GM18511 (cell line): Measurements from ENCODE around the gene PTPRD.
A peak's percentile ranks its signal among the peaks of the same experiment; 100 is the strongest.

Experiments
- ATAC-seq: cut with Tn5 transposase; IDR thresholded peaks from one replicate; pipeline ENCODE4 v1.9.1; 2021; ENCODE audit warnings: mild to moderate bottlenecking, moderate library complexity; ENCODE audit not compliant: unreplicated experiment

PTPRD gene

DNA sequence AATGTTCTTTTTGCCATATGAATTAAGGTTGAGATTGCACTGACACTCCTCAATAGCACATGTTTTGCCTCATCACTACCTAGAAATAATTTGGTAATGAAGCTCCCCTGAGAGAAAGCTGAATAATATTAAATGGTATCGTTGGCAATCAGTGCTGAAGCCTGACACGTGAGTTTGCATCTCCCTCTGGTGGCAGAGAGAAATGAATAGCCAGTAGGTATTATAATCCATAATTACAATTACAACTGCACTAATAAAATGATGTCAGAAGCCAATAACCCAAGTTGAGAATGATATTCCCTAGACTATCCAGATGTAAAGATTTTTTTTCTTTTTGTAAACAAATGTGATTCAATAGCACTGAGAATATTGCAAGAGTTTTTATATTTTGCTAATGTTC lies 700.3 kb downstream of the PTPRD start:
- peak; percentile 70 for ATAC-seq

DNA sequence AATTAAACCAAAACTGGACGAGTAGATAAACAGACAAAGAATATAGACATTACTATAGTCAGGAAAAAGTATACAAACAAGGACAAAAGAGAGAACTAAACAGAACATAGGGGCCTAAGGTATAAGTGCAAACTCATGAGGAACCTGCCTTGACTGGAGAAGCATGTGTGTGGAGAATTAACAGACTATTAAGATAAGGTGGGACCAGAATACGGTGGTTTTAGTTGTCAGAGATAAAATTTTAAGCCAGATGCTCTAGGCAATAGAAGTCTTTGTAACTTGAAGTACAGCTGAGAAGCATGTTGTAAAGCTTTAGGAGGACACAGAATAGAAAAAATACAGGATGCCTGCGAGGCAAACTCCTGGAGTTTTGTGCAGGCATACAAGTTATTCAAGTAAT lies 707.1 kb downstream of the PTPRD start:
- ATAC-seq = no peak

DNA sequence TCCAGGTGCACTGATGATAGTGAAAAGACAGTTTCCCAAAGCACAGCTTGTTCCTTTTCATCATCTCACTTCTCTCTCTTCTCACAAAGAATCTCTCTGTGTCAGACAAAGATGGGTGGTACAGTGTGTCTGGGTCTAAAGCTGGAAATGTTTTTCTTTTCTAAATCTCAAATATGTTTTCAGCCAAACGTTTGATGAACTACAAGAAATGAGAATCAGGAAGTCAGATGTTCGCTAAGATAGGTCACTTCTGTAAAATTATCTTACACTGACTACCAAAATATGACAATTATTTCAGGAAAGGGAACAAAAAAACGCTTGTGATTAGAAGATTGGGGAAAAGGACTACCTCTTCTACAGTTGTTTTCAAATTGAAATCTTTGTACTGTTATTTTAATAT lies 708.8 kb downstream of the PTPRD start:
- no peak for ATAC-seq

DNA sequence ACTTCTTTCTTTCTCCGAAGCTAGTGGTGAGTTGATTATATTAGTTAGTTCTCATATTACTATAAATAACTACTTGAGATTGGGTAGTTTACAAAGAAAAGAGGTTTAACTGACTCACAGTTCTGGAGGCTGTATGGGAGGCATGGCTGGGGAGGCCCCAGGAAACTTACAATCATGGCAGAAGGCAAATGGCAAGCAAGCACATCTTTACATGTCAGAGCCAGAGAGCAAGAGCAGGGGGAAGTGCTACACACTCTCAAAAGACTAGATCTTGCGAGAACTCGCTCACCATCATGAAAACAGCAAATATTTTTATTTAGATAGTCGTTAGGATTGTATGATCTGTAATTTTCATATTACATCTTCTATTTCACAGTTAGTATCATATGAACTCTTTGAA lies 711.2 kb downstream of the PTPRD start:
- ATAC-seq = peak; percentile 41

DNA sequence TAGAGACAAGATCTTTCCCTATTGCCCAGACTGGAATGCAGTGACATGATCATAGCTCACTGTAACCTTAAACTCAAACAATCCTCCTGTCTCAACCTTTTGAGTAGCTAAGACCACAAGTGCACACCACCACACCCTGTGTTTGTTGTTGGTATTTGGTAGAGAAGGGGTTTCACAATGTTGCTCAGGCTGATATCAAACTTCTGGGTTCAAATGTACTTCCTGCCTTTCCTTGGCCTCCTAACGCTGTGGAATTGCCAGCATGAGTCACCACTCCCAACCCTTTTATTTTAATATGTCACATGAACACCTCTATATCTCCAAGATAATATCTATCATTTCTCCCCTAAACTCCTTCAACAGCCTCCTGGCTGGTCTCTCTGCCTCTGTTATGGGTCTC lies 719.0 kb downstream of the PTPRD start:
- ATAC-seq = no peak

DNA sequence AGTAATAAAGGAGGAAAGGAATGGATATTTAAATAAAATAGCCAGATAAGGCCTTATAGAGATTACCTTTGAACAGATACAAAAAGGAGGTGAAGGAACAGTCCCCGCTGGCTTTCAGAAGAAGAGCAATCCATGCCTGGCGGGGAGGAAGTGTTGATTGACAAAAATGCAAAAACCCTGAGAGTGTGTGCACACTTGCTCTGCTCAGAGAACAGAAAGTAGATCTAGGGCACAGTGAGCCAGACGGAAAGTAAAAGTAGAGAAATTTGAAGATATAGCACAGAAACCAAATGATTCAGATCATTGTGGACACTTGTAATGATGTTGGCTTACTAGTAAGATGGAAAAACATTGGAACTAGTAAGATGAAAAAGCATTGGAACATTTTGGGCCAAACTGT lies 720.6 kb downstream of the PTPRD start:
- ATAC-seq = no peak

DNA sequence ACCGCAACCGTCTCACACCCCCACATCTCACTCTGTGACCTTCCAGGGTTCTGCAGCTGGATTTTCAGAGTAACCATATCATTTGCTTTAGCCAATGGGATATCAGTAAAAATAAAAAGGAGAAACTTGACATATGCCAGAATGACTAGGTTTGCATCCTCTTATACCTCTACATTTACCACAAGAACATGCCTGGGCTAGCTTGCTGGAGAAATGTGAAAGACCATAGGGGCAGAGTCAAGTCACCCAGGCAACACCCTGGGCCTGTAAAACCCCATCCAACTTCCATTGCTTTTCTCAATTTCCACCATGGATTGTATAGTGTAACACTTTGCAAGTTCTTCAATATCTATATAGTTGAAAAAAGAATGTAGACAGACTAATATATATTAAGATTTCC lies 731.1 kb downstream of the PTPRD start:
- ATAC-seq = no peak

DNA sequence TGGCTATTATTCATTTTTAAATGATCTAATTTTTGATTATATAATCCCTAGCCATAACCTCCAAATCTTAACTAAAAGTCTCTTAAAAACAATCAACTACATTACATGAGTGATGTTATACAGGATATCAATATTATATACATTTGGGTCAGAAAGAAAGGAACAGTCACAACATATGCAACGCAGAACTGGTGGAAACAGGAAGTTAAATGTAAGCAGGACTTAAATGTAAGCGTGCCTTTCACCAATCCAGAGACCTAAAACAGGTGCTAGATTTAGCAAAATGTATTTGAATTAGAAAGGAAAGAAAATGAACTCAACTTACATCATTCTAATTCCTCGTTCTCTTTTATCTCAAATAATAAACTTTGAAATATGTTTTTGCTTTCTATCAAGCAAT lies 738.5 kb downstream of the PTPRD start:
- no peak for ATAC-seq

DNA sequence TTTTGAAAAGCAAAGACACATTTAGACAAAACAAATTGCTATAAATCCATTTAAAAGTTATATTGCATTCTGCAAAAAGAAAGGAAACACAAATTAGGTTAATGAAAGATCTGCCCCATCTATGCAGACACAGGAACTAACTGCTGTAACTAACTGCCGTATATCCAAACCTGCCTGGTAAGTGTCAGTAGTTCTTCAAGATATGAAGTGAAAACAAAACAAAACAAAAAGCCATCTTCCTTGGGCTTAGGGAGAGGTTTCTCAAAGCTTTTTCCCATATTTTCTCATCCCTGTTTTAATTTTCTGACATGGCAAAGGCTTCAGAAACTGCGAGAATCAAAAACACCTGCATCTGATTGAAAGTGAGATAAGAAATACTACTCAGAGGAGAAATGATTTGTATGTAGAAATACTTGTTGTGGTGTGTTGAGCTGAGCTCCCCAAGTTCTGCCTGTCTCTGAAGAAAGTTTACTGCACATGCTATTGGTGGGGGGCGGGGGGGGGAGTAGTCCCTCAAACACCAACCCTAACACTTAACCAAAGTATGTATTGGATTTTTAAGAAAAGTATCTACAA lies 750.5 kb downstream of the PTPRD start:
- ATAC-seq = no peak

DNA sequence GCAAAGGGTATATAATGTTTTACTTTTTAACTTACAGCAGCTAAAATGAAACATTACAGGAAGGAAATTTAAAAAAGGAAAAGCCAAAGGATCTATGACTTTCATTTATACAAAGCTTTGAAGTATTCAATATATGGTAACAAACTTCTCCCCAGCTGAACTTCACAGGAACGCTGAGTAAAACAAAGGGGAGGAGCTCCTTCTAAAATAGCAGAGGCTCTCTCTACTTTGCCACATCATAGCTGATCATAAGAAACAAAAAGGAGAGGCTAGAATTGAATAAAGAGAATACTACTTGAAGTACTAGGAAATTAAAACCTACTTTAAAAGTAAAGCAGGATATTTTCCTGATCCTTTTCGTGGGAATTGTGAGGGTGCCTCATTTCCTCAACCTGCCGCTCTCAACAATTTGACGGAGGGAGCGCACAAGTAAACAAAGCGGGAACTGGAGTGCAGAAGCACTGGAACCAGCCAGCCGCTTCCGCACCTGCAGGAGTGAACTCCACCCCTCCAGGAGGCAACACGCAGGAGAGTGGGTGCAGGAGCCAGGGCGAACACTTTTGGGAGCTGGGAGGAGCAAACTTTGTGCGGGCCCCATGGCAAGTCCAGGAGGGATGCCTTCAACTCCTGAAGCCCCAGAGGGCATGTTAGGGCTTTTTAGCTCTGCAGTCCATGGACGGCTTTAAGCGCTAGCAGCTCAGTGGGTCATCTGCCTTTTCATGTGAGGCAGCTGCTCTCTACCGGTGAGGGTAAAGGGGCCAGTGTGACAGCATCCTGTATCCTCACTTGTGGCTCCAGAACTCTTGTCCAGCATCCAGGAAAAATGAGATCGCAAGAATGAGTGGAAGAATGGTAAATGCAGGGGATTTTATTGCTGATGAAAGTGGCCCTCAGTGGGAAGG lies 757.4 kb downstream of the PTPRD start:
- ATAC-seq = no peak

DNA sequence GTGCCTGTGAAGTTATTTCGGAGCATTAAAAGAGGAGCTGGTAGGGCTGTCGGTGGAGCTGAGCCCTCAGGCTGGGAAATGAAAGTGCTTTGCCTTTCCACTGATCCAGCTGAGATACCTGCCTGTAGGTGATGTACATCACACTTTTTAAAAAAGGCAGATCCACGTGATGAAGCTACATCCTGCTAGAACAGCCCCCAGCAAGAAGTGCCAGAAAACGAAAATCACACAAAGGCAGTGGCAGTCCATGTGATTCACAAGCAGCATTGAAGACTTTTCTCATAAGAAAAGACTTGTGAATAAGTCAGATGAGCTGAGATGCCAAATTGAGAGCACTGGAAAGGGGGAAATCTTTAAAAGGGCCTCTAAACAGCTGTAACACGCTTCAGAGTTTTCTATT lies 765.1 kb downstream of the PTPRD start:
- no peak for ATAC-seq

DNA sequence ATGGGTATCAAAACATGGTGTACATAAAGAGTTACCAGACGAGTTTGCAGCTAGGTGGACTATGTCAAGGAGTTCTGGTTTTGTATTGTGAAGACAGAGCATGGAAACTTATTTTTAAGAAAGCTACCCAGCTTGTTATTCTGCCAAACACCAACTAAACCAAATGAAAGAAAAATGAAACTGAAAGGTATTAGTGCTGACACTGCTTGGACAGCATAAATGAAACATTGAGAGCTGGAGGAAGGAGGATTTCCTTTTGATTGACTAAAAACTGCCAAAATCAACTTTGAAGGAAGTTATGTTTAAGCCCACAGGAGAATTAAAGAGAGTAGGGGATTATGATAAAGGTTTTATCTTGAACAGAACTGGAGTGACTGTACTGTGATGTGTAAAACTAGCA lies 766.2 kb downstream of the PTPRD start:
- peak; percentile 84 for ATAC-seq

DNA sequence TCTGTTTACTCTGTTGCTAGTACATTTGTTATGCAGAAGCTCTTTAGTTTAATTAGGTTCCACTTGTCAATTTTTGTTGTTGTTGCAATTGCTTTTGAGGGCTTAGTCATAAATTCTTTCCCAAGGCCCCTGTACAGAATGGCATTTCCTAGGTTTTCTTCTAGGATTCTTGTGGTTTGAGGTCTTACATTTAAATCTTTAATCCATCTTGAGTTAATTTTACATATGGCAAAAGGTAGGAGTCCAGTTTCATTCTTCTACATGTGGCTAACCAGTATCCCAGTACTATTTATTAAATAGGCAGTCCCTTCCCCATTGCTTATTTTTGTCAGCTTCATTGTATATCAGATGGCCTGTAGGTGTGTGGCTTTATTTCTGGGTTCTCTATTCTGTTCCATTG lies 792.4 kb downstream of the PTPRD start:
- no peak for ATAC-seq

DNA sequence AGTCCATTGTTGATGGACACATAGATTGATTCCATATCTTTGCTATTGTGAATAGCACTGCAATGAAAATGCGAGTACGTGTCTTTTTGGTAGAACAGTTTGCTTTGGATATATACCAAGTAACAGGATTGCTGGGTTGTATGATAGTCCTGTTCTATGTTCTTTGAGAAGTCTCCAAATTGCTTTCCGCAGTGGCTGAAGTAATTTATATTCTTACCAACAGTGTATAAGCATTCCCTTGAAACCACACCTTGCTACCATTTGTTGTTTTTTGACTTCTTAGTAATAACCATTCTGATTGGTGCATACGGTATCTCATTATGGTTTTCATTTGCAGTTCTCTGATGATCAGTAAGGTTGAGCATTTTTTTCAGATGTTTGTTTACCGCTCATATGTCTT lies 792.9 kb downstream of the PTPRD start:
- no peak for ATAC-seq

DNA sequence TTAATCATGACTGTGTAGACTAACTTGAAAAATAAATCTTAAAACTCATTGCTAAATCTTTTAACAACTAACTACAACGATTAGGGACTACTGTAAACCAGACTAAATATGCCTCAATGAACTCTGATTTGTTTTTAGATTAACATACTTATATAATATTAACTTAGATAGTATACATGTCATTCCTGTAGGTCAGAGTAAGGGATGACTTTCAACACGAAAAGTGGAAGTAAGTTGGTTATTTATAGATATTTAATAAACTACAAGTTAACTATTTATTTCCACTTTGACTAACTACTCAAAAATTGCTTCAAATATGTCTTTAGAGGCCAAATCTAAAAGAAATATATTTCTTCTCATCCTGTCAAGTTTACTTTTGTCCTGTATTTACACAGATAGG lies 795.6 kb downstream of the PTPRD start:
- ATAC-seq = peak; percentile 65

DNA sequence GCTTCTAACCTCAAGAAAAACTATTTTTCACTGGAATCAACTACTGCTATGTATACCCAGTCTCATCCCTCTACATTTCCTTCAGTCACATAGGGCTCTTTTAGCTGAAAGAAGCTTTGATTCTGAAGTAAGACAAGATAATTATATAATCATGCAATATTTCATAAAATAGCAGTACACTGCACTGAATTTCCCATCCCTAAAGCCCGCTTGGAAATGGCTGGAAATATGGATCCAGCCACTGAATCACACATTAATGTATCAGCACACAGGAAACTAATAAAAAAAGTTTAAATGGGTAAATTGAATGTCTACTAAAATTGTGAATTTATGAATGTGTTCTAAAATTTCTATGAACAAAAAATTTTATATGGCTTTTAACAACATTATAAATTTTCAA lies 808.7 kb downstream of the PTPRD start:
- no peak for ATAC-seq

DNA sequence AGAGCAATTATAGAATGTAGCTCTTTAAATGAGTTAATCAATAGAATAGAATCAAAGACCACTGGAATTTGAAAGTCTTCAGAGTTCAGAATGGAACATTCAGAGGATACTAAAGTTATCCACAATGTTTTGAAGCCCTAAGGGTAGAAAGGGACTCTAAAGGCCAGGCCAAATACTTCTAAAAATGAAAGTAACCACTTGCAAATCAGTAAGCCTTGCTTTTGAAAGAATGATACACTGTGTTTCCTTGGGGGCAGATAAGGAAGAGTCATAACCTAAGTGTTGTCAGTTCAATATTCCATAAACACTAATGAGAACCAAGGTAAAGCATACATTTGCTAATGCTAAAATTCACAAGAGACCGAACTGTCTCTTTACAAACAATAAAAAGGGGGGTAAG lies 813.5 kb downstream of the PTPRD start:
- peak; percentile 62 for ATAC-seq

DNA sequence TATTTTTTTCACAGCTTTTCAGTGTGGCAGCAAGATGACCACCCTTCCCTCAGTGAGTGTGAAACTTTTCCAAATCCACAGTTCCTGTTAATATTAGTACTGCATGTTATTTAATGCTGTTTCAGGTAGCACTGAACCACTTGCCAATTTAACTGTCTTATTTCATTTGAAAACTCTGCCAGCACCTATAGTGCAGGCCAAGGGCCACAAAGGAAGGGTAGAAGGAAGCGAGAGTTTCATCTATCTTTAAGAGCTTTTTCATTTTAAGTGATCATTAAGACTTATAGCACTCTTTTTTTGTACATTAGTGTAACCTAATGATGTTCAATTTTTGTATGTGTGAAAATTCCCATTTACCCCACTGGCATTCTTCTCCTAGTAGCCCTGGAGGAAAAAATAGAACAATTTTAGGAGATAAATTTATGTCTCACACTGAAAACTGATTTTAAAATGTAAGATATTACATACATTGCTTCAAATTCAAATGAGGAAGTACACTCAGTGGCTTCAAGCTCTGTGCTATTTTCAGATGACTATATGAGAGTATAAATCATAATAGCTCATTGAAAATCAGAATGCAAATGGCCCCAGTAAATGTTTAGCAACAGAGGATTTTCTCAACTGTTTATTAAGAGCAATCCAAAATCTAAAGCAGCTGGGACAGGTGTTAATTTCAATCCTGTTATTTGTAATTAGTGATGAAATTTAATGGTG lies 820.5 kb downstream of the PTPRD start:
- peak; percentile 84 for ATAC-seq

DNA sequence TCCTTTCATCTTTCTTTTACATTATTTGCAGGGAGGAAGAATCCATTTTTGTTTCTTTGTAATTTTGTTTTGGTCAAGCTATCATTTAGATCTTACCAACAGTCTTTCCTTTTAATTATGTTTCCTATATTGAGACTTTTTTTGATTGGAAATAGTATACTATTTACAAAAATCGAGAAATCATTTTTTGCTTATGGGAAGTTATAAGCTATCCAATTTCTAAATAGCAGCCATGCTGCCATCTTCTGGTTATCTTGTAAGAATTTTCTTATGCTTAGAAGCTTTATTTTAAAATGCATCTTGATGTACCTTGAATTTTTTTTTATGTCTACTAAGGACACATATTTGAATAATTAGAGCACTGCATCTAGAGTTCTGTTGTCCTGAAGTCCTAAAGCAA lies 821.2 kb downstream of the PTPRD start:
- ATAC-seq = no peak

DNA sequence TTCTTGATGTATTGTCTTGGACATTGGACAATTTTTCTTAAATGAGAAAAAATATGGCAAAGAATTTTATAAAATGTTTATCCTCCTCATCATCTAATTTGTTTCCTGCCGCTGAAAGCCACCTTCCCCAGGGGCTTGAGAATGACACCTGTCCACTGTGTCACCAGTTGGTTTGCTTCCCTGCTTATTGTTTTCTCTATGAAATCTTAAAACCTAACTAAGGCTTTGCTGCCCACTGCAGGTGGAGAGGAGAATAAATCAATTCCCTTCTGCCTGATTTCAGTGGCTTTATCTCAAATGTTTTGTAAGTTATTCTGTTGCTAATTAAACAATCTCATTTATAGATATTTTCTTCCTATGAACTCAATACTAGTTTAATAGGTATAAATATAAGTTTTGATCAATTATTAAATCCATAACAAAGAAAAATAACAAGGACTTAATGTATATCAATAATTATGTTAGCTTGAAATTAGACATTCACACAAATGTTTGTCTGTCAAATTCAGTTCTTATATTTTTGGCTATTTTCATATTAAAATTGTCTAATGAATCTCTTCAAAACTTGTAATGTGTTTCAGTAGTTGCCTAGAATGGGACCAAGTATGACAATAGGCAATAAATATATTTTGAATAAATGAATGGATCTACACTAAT lies 822.5 kb downstream of the PTPRD start:
- ATAC-seq = peak; percentile 61

DNA sequence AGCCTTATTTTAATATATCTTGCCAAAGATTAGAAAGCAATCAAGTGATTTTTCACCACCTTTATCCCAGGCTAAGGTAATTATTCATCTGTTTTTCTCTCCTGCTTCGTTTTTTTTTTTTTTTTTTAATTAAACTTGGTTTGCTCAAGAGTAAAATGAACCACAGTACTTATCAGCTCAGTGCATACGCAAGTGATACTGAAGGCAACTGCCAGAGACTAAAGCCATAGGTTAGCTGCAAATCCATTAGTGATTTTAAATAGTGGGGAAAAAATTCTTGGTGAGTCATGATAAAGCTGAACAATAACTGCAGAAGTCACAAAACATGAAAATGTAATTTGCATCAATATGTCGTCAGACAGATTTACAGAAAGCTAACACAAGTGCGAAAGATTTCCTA lies 829.1 kb downstream of the PTPRD start:
- ATAC-seq = no peak

DNA sequence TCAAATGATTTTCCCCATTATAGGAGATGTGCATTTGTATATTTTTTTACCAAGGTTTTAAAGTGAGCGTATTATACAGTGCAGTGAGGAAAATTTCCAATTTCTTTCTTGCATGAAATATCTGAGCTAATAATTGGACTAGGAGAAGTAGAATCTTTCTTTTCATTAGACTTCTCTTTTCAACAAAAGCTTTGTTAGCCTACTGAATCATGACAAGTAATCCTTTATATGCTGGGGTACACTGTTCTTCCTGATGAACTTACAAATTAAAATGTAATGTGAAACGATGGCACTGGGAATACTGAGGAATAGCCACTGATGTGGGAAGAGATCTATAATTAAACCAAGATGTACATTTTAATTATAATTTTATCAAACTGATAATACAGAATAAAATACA lies 829.6 kb downstream of the PTPRD start:
- no peak for ATAC-seq
